ENCODE measurements around the gene ZC3H12C. TPM values are rescaled to one million over a fixed set of nuclear protein-coding genes. Genes with fewer than 3 reads are reported as not detected.
A peak's percentile ranks its signal among the peaks of the same experiment; 100 is the strongest.

Gene ZC3H12C
- total RNA-seq, result 10 to 100 TPM; 10.2 to 21.0 (median 17.7) TPM
- 1 to 10 TPM; 2.5 to 7.5 TPM for polyA plus RNA-seq
- long read RNA-seq, donor 1, full-length matches to known transcripts, result 1 of 2 reads
- long read RNA-seq, donor 1, partial matches to known transcripts, result 0 of 2 reads
- long read RNA-seq, donor 1, other reads (novel, unspliced or antisense), result 1 of 2 reads
- long read RNA-seq, donor 2, full-length matches to known transcripts, result 1 of 1 reads
- long read RNA-seq, donor 2, partial matches to known transcripts, result 0 of 1 reads
- long read RNA-seq, donor 2, other reads (novel, unspliced or antisense), result 0 of 1 reads
- long read RNA-seq, donor 3, partial matches to known transcripts, result 0 of 6 reads
- long read RNA-seq, donor 3, other reads (novel, unspliced or antisense), result 6 of 6 reads

- no peak for TF ChIP-seq EP300 (IDR thresholded peaks at IDR 0.05)
- TF ChIP-seq POLR2A (IDR thresholded peaks at IDR 0.05), result peak; percentile 72
- TF ChIP-seq CTCF (IDR thresholded peaks at IDR 0.05), result peak; percentile 11 to 81 (median 70)
- 0 to 1% (median 0%) methylated on average over 93 to 110 of the region's 110 CpGs for WGBS, 3 donors
- Histone ChIP-seq H3K4me1 (ENCODE audit: insufficient read depth) (peaks cover 2% of the 10 kb centered on the region), H3K4me3 (peak within 1 kb of the TSS; percentile 86), H3K36me3 (no peaks in the 10 kb centered on the region), H3K9me3 (no peaks in the 10 kb centered on the region), H3K27me3 (no peaks in the 10 kb centered on the region), H3K27ac (peak within 1 kb of the TSS; percentile 98 to 99)
- intact Hi-C loops (cut with DNase I), result loop anchor here in 2 of 4 donors (10.0 kb wide), 2 partner anchors 138 to 332 kb away; partner anchors contain the start of gene FDX1 (in 1 of the 2)
- DNase-seq, result peak; percentile 82 to 91 (median 85)
Measured at GRCh38 chr11:110092515-110093406, at the start of gene ZC3H12C. Gene ZC3H12C, plus strand, starts transcription at chr11:110093392. Its CDS starts 20 bp downstream, at chr11:110093412.

GRCh38 chr11:110044226-110044968 lies 48.8 kb upstream of the ZC3H12C start:
- 20 to 42% (median 27%) methylated on average over 9 of the region's 9 CpGs for WGBS, 3 donors
- intact Hi-C loops (cut with DNase I), result no loop called here

GRCh38 chr11:110046775-110047380 lies 46.3 kb upstream of the ZC3H12C start:
- Histone ChIP-seq H3K4me3 (no peak overlapping the region), H3K27me3 (no peaks in the 10 kb centered on the region), H3K4me1 (ENCODE audit: insufficient read depth) (no peaks in the 10 kb centered on the region), H3K9me3 (no peaks in the 10 kb centered on the region), H3K27ac (no peak overlapping the region), H3K36me3 (no peaks in the 10 kb centered on the region)
- no peak for DNase-seq
- intact Hi-C loops (cut with DNase I), result no loop called here
- 94 to 95% (median 94%) methylated on average over 2 of the region's 2 CpGs for WGBS, 3 donors
- TF ChIP-seq POLR2A (IDR thresholded peaks at IDR 0.05) (no peak), CTCF (IDR thresholded peaks at IDR 0.05) (no peak), EP300 (IDR thresholded peaks at IDR 0.05) (no peak)

More at GRCh38 chr11:110044226-110044968, 48.8 kb upstream of the ZC3H12C start:
- H3K9me3 ChIP-seq, result no peaks in the 10 kb centered on the region
- no peaks in the 10 kb centered on the region for H3K27me3 ChIP-seq
- no peaks in the 10 kb centered on the region for H3K36me3 ChIP-seq
- TF ChIP-seq EP300 (IDR thresholded peaks at IDR 0.05) (no peak), CTCF (IDR thresholded peaks at IDR 0.05) (no peak), POLR2A (IDR thresholded peaks at IDR 0.05) (no peak)
- no peak overlapping the region for H3K27ac ChIP-seq
- no peak overlapping the region for H3K4me3 ChIP-seq
- DNase-seq, result peak in 3 of 5 donors; percentile 18 to 56 (median 33)
- no peaks in the 10 kb centered on the region for H3K4me1 ChIP-seq (ENCODE audit: insufficient read depth)

Measured in ovary (tissue), 10 donors.